Measurements from ENCODE around the gene ATP6V1B1. TPM values are rescaled to one million over a fixed set of nuclear protein-coding genes. Genes with fewer than 3 reads are reported as not detected.

ATP6V1B1 gene
- polyA plus RNA-seq (2012; ENCODE audit: insufficient read depth, insufficient read length), result not detected

- DNase-seq (ENCODE audit: low read depth, low spot score), result no peak
- H3K4me3 ChIP-seq (ENCODE audit: low read length), result no peak within 1 kb of the TSS
Measured at GRCh38 chr2:70935468-70936164, at the start of gene ATP6V1B1. ATP6V1B1 (plus strand) TSS chr2:70935900; CDS start chr2:70935955, 55 bp downstream.

- no peak overlapping the region for H3K4me3 ChIP-seq (ENCODE audit: low read length)
- no peak for DNase-seq (ENCODE audit: low read depth, low spot score)
Measured at GRCh38 chr2:70886541-70886987, 49.1 kb upstream of the ATP6V1B1 start.

GRCh38 chr2:70887208-70887549, 48.5 kb upstream of the ATP6V1B1 start:
- no peak for DNase-seq (ENCODE audit: low read depth, low spot score)
- H3K4me3 ChIP-seq (ENCODE audit: low read length), result no peak overlapping the region

GRCh38 chr2:70887550-70888246, 48.0 kb upstream of the ATP6V1B1 start:
- H3K4me3 ChIP-seq (ENCODE audit: low read length), result no peak overlapping the region; the same call in 1 of the 2 replicates
- no peak for DNase-seq (ENCODE audit: low read depth, low spot score)

- H3K4me3 ChIP-seq (ENCODE audit: low read length), result no peak overlapping the region
- no peak for DNase-seq (ENCODE audit: low read depth, low spot score)
Measured at GRCh38 chr2:70888366-70888922, 47.3 kb upstream of the ATP6V1B1 start.

GRCh38 chr2:70888923-70889715, 46.6 kb upstream of the ATP6V1B1 start:
- no peak overlapping the region for H3K4me3 ChIP-seq (ENCODE audit: low read length)
- no peak for DNase-seq (ENCODE audit: low read depth, low spot score)

- DNase-seq (ENCODE audit: low read depth, low spot score), result no peak
- H3K4me3 ChIP-seq (ENCODE audit: low read length), result no peak overlapping the region
Measured at GRCh38 chr2:70889716-70890037, 46.0 kb upstream of the ATP6V1B1 start.

- no peak for DNase-seq (ENCODE audit: low read depth, low spot score)
- no peak overlapping the region for H3K4me3 ChIP-seq (ENCODE audit: low read length)
Measured at GRCh38 chr2:70890469-70891065, 45.1 kb upstream of the ATP6V1B1 start.

- DNase-seq (ENCODE audit: low read depth, low spot score), result no peak
- H3K4me3 ChIP-seq (ENCODE audit: low read length), result no peak overlapping the region
Measured at GRCh38 chr2:70891572-70892357, 43.9 kb upstream of the ATP6V1B1 start.

- no peak for DNase-seq (ENCODE audit: low read depth, low spot score)
- H3K4me3 ChIP-seq (ENCODE audit: low read length), result no peak overlapping the region
Measured at GRCh38 chr2:70892750-70893149, 43.0 kb upstream of the ATP6V1B1 start.

- DNase-seq (ENCODE audit: low read depth, low spot score), result no peak
- no peak overlapping the region for H3K4me3 ChIP-seq (ENCODE audit: low read length)
Measured at GRCh38 chr2:70893186-70893585, 42.5 kb upstream of the ATP6V1B1 start.

GRCh38 chr2:70894765-70895164, 40.9 kb upstream of the ATP6V1B1 start:
- DNase-seq (ENCODE audit: low read depth, low spot score), result no peak
- no peak overlapping the region for H3K4me3 ChIP-seq (ENCODE audit: low read length)

GRCh38 chr2:70895249-70895648, 40.5 kb upstream of the ATP6V1B1 start:
- no peak for DNase-seq (ENCODE audit: low read depth, low spot score)
- no peak overlapping the region for H3K4me3 ChIP-seq (ENCODE audit: low read length)

GRCh38 chr2:70895998-70896764, 39.5 kb upstream of the ATP6V1B1 start:
- no peak overlapping the region for H3K4me3 ChIP-seq (ENCODE audit: low read length)
- DNase-seq (ENCODE audit: low read depth, low spot score), result no peak

GRCh38 chr2:70896765-70897202, 38.9 kb upstream of the ATP6V1B1 start:
- DNase-seq (ENCODE audit: low read depth, low spot score), result no peak

GRCh38 chr2:70897203-70897976, 38.3 kb upstream of the ATP6V1B1 start:
- H3K4me3 ChIP-seq (ENCODE audit: low read length), result no peak overlapping the region
- DNase-seq (ENCODE audit: low read depth, low spot score), result no peak

More at GRCh38 chr2:70896765-70897202, 38.9 kb upstream of the ATP6V1B1 start:
- H3K4me3 ChIP-seq (ENCODE audit: low read length), result no peak overlapping the region

- H3K4me3 ChIP-seq (ENCODE audit: low read length), result no peak overlapping the region
- no peak for DNase-seq (ENCODE audit: low read depth, low spot score)
Measured at GRCh38 chr2:70897977-70898226, 37.8 kb upstream of the ATP6V1B1 start.
